HUES6 (cell line): Measurements from ENCODE around the gene DNAJC22.

Experiments used
- H3K27ac ChIP-seq: 2 replicates; pipeline ENCODE4 v1.7.0; 2013; ENCODE audit warnings: low read depth, mild to moderate bottlenecking, low read length, inconsistent platforms
- H3K27me3 ChIP-seq: 2 replicates; pipeline ENCODE4 v1.6.1; 2013; ENCODE audit warnings: low read length; ENCODE audit not compliant: control insufficient read depth, insufficient read depth
- H3K36me3 ChIP-seq: 2 replicates; pipeline ENCODE4 v1.6.1; 2013; ENCODE audit warnings: low read length; ENCODE audit not compliant: control insufficient read depth, insufficient read depth
- H3K4me1 ChIP-seq: 2 replicates; pipeline ENCODE4 v1.6.1; 2013; ENCODE audit warnings: low read length; ENCODE audit not compliant: control insufficient read depth, insufficient read depth
- H3K4me3 ChIP-seq: 2 replicates; pipeline ENCODE4 v1.5.1; 2013; ENCODE audit warnings: low read depth, low read length
- H3K9ac ChIP-seq: one replicate; pipeline ENCODE4 v1.6.1; 2013; ENCODE audit warnings: mild to moderate bottlenecking, low read length
- H3K9me3 ChIP-seq: 2 replicates; pipeline ENCODE4 v1.6.1; 2013; ENCODE audit warnings: low read depth, low read length; ENCODE audit not compliant: control insufficient read depth, insufficient read depth

DNAJC22 gene

DNA sequence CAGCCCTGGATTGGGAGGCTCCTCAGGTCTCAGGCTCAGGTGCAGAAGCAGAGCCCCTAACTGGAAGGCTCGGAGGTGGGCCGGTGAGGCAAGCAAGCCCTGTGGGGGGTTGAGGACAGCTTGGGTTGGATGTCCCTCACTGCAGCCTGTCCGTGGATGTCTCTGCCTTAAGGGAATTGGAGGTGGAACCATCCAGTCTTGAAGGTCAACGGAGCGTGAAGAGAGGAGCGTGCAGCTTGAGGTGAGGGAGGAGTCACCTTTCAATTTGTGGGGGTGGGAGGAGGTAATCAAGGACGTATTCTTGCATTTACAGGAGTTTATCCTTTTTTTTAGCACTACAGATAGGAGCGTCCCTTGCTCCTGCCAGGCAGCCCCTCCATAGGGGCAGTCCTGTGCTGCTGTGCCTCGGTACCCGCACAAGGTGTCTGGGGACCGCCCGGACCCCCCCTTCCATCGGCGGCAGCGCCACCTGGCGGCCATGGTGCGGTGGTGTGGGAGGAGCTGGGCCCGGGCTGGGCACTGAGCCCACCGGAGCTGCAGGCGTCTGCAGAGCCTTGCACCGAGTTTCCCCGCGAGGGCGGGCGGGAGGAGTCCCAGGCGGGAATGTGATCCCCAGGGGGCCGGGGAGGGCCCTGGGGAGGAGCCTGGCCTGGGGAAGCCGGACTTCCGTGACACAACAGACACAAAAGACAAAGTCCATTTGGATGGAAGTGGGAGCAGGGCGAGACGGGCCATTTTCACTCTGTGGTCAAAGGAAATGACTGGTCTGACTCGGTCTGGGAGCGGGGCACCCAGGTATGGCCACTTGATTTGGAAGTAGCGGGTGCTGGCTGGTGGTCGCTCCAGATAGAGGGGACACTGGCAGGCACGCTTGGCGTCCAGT lies 864 bp downstream of the DNAJC22 start:
- Histone ChIP-seq H3K27me3 (peaks cover 74% of the 10 kb centered on the region), H3K27ac (no peak overlapping the region), H3K4me3 (peak overlapping the region; percentile 63), H3K4me1 (peaks cover 21% of the 10 kb centered on the region), H3K9me3 (no peaks in the 10 kb centered on the region), H3K9ac (no peak overlapping the region), H3K36me3 (no peaks in the 10 kb centered on the region)

DNA sequence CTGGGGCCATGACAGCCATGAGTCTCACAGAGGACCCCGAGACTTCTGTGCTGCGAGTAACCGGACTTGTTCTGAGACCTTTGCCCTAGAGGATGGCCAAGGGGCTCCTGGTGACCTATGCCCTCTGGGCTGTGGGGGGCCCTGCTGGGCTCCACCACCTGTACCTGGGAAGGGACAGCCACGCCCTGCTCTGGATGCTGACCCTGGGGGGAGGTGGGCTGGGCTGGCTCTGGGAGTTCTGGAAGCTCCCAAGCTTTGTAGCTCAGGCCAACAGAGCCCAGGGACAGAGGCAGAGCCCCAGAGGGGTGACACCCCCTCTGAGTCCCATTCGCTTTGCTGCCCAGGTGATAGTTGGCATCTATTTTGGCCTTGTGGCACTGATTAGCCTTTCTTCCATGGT lies 2.1 kb downstream of the DNAJC22 start:
- no peak overlapping the region for H3K9ac ChIP-seq
- H3K9me3 ChIP-seq: no peaks in the 10 kb centered on the region
- H3K4me3 ChIP-seq: no peak overlapping the region
- peaks cover 61% of the 10 kb centered on the region for H3K27me3 ChIP-seq
- H3K36me3 ChIP-seq: no peaks in the 10 kb centered on the region
- peaks cover 17% of the 10 kb centered on the region for H3K4me1 ChIP-seq
- no peak overlapping the region for H3K27ac ChIP-seq

DNA sequence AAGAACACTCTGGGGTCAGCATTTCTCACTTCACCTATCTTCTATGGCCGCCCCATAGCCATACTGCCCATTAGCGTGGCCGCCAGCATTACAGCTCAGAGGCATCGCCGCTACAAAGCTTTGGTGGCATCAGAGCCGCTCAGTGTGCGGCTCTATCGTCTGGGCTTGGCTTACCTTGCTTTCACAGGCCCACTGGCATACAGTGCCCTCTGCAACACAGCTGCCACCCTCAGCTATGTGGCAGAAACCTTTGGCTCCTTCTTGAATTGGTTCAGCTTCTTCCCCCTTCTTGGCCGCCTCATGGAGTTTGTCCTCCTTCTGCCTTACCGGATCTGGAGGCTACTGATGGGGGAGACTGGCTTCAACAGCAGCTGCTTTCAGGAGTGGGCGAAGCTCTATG lies 2.6 kb downstream of the DNAJC22 start:
- Histone ChIP-seq H3K27me3 (peaks cover 57% of the 10 kb centered on the region), H3K9ac (no peak overlapping the region), H3K9me3 (no peaks in the 10 kb centered on the region), H3K4me1 (peaks cover 17% of the 10 kb centered on the region), H3K4me3 (no peak overlapping the region), H3K36me3 (no peaks in the 10 kb centered on the region), H3K27ac (no peak overlapping the region)

DNA sequence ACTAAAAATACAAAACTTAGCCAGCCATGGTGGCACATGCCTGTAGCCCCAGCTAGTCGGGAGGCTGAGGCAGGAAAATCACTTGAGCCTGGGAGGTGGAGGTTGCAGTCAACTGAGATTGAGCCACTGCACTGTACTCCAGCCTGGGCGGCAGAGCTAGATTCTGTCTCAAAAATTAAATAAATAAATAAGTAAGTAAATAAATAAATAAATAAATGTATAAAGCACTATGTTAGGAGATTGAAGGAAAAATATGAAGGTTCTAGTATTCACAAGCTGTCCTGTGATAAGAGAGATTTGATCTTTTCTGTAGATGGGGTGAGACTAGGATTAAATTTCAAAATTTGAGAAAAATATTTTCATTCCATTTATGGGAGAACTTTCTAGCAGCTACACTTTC lies 5.7 kb downstream of the DNAJC22 start:
- Histone ChIP-seq H3K4me3 (no peak overlapping the region), H3K27me3 (peaks cover 26% of the 10 kb centered on the region), H3K36me3 (no peaks in the 10 kb centered on the region), H3K9ac (no peak overlapping the region), H3K4me1 (peaks cover 5% of the 10 kb centered on the region; the same call in 1 of the 2 replicates), H3K27ac (no peak overlapping the region), H3K9me3 (no peaks in the 10 kb centered on the region)

DNA sequence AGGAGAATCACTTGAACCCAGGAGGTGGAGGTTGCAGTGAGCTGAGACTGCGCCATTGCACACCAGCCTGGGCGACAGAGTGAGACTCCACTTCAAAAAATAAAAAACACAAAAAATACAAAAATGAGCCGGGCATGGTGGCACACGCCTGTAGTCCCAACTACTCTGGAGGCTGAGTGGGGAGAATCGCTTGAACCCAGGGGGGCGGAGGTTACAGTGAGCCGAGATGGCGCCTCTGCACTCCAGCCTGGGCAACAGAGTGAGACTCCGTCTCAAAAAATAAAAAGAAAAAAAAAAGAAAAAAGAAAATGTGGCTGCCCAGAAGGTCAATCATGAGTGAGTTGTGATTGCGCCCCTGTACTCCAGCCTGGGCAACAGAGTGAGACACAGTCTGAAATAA lies 9.2 kb downstream of the DNAJC22 start:
- Histone ChIP-seq H3K9ac (no peak overlapping the region), H3K9me3 (no peaks in the 10 kb centered on the region), H3K27ac (no peak overlapping the region), H3K27me3 (no peaks in the 10 kb centered on the region), H3K4me1 (no peaks in the 10 kb centered on the region), H3K36me3 (no peaks in the 10 kb centered on the region), H3K4me3 (no peak overlapping the region)

DNA sequence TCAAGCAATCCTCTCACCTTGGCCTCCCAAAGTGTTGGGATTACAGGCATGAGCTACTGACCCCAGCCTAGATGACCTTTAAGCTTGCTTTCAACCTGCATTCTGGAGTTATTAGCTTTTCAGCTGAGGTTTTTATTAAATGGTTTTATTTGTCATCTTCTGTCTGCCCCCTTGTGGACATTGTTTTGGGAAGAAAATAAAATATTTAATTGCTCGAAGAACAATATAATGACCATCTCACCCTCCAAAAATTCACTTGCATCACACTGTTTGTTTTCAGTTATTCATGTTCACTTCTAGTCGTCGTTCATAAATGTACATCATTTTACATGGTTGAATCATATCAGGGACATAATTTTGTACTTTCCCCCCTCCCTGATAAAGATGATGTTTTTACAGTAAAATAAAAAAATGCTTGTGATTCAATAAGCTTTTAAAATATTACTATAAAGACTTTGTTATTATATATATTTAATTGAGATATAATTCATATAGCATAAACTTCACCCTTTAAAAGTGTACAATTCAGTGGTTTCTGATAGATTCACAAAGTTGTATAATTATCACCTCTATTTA lies 10.5 kb downstream of the DNAJC22 start:
- H3K4me3 ChIP-seq: no peak overlapping the region
- H3K36me3 ChIP-seq: no peaks in the 10 kb centered on the region
- no peaks in the 10 kb centered on the region for H3K9me3 ChIP-seq
- no peaks in the 10 kb centered on the region for H3K4me1 ChIP-seq
- H3K27ac ChIP-seq: no peak overlapping the region
- H3K9ac ChIP-seq: no peak overlapping the region
- H3K27me3 ChIP-seq: no peaks in the 10 kb centered on the region

DNA sequence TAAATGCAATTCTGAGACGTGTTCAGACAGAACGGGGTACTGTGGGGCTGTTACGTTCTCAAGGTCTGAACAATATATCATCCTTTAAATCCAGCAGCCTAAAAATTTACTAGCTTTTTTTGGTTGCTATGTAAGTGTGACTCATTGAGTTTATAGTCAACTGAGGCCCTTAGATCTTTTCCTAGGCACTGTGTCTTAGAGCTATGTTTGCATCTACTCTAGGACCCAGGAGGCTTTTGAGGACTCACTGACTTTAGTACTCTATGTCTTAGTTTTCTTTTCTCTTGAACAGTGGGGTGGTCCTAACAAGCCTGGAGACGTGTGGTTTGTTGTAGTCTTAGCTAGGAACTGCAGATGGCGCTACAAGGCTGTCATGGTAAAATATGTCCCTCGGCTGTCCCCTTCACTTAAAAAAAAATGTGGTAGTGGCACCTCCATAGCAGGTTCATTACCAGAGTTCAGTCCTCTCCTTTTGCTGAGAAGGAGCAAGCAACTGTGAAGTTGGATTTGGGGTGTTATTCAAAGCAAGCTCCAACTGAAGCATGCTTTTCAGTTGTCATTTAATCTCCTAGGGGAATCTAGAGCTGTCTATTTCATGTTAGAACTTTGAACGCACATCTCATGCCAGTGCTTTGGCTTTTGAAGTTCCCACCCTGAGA lies 11.9 kb downstream of the DNAJC22 start:
- no peaks in the 10 kb centered on the region for H3K36me3 ChIP-seq
- H3K4me3 ChIP-seq: no peak overlapping the region
- H3K9ac ChIP-seq: no peak overlapping the region
- no peaks in the 10 kb centered on the region for H3K27me3 ChIP-seq
- no peaks in the 10 kb centered on the region for H3K9me3 ChIP-seq
- no peaks in the 10 kb centered on the region for H3K4me1 ChIP-seq
- H3K27ac ChIP-seq: no peak overlapping the region

DNA sequence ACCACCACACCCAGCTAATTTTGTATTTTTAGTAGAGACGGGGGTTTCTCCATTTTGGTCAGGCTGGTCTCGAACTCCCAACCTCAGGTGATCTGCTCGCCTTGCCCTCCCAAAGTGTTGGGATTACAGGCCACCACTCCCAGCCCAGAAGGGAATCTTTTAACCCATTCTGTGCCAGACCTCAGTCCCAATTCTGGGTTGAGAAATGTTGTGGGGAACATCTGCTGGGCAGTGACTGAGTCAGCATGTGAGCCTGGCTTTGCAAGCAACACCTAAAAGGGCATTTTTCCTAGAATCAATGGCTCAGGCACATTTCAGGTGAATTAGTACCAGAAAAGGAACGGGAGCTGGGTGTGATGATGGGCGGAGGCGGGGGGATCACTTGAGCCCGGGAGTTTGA lies 13.0 kb downstream of the DNAJC22 start:
- H3K27me3 ChIP-seq: peaks cover 2% of the 10 kb centered on the region; the same call in 1 of the 2 replicates
- H3K9ac ChIP-seq: no peak overlapping the region
- H3K27ac ChIP-seq: no peak overlapping the region
- H3K9me3 ChIP-seq: no peaks in the 10 kb centered on the region
- H3K36me3 ChIP-seq: no peaks in the 10 kb centered on the region
- H3K4me1 ChIP-seq: no peaks in the 10 kb centered on the region
- H3K4me3 ChIP-seq: no peak overlapping the region

DNA sequence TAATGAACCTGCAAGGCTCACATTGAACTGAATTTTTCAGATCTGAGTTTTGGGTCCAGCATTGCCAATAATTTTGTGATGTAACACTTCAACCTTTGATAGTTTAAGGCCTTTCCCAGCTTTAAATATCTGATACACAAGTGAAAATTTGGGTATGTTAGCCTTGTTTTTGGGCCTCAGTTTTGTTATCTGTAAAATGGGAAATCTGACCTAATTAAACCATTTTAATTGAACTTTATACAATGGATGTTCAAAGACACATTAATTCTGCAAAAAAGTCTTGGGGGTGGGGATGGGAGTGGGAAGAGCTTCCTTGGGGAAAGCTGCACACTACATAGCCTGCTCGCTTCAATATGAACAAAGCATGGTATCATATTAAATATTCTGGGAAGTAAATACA lies 15.4 kb downstream of the DNAJC22 start:
- H3K36me3 ChIP-seq: no peaks in the 10 kb centered on the region
- no peak overlapping the region for H3K4me3 ChIP-seq
- H3K4me1 ChIP-seq: no peaks in the 10 kb centered on the region
- no peak overlapping the region for H3K27ac ChIP-seq
- no peak overlapping the region for H3K9ac ChIP-seq
- H3K9me3 ChIP-seq: no peaks in the 10 kb centered on the region
- peaks cover 12% of the 10 kb centered on the region for H3K27me3 ChIP-seq

DNA sequence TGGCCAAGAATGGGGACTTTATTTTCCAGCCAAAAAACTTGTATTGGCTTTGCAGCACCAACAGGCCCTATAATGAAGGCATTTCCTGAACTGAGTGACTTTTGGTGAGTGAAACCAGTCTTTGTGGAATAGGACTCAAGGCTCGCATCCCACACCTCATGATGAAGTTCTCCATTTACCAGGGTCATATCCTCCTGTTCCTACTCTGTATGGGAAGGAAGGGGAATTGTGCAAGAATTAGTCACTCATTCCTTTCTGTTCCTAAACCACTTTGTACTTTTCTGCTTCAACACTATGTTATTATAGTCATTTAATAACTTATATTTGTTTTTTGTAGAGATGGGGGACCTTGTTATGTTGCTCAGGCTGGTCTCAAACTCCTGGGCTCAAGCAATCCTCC lies 18.3 kb downstream of the DNAJC22 start:
- H3K36me3 ChIP-seq: no peaks in the 10 kb centered on the region

DNA sequence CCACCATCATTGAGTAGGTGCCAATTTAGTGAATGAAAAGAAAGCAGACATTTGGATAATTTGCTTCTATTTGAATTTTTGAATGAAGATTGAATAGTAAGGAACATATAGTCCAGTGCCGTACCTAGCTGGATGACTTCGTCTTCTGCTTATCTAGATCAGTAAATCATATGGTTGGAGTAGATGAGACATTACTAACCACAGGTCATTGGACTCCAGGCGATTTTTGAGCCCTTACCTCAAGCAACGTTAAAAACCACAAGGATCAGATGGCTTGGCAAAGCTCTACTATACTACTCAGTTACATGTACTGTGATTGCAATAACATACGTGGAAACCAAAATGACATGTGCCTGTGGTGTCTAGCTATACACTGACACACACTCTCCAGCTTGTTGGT lies 18.9 kb downstream of the DNAJC22 start:
- Histone ChIP-seq H3K9me3 (no peaks in the 10 kb centered on the region), H3K4me1 (peaks cover 16% of the 10 kb centered on the region), H3K27me3 (peaks cover 12% of the 10 kb centered on the region), H3K27ac (no peak overlapping the region), H3K9ac (no peak overlapping the region), H3K36me3 (no peaks in the 10 kb centered on the region), H3K4me3 (no peak overlapping the region)

More for the DNA sequence above, 18.3 kb downstream of the DNAJC22 start:
- H3K4me1 ChIP-seq: peaks cover 16% of the 10 kb centered on the region
- no peak overlapping the region for H3K27ac ChIP-seq
- no peak overlapping the region for H3K4me3 ChIP-seq
- H3K9me3 ChIP-seq: no peaks in the 10 kb centered on the region
- peaks cover 12% of the 10 kb centered on the region for H3K27me3 ChIP-seq
- no peak overlapping the region for H3K9ac ChIP-seq
